SK-N-SH treated with all-trans-retinoic acid at 6 μM for 48 hours (cell line): ENCODE measurements around the gene GRK1.

Source experiments
- ATAC-seq: fragments of 200-7000 bp; cut with Tn5 transposase; 3 replicates; pipeline ENCODE4 v1.9.1; 2020; ENCODE audit warnings: mild to moderate bottlenecking, moderate library complexity
- ARNTL ChIP-seq: fragments of 450-650 bp; formaldehyde crosslinking; IDR thresholded peaks from 2 replicates; pipeline ENCODE4 v1.5.0; 2020; ENCODE audit warnings: low read depth, mild to moderate bottlenecking, moderate library complexity, borderline replicate concordance
- BACH2 ChIP-seq: fragments of 250-450 bp; sonication (Bioruptor Pico); IDR thresholded peaks from 2 replicates; pipeline ENCODE4 v1.9.0; 2021; ENCODE audit warnings: mild to moderate bottlenecking, borderline replicate concordance
- CREB5 ChIP-seq: fragments of 250-450 bp; sonication (Bioruptor Pico); IDR thresholded peaks from 2 replicates; pipeline ENCODE4 v1.5.1; 2020; ENCODE audit warnings: low read depth, mild to moderate bottlenecking, moderate library complexity
- CSDC2 ChIP-seq: fragments of 250-450 bp; sonication (Bioruptor Pico); IDR thresholded peaks from 2 replicates; pipeline ENCODE4 v1.5.0; 2020; ENCODE audit warnings: mild to moderate bottlenecking, moderate library complexity
- CSRNP3 ChIP-seq: fragments of 250-450 bp; sonication (Bioruptor Pico); IDR thresholded peaks from 2 replicates; pipeline ENCODE4 v1.5.1; 2021; ENCODE audit warnings: mild to moderate bottlenecking, moderate library complexity
- ESRRG ChIP-seq: fragments of 250-450 bp; sonication (Bioruptor Pico); IDR thresholded peaks from 2 replicates; pipeline ENCODE4 v1.6.1; 2021; ENCODE audit warnings: mild to moderate bottlenecking
- GLIS3 ChIP-seq: fragments of 250-450 bp; sonication (Bioruptor Pico); IDR thresholded peaks from 2 replicates; pipeline ENCODE4 v1.5.0; 2020; ENCODE audit warnings: mild to moderate bottlenecking, moderate library complexity
- ISL1 ChIP-seq: fragments of 250-450 bp; sonication (Bioruptor Pico); IDR thresholded peaks from 2 replicates; pipeline ENCODE4 v2.1.2; 2022; ENCODE audit warnings: mild to moderate bottlenecking, moderate library complexity
- OSR1 ChIP-seq: fragments of 250-450 bp; sonication (Bioruptor Pico); IDR thresholded peaks from 2 replicates; pipeline ENCODE4 v1.8.0; 2022; ENCODE audit warnings: moderate library complexity, mild to moderate bottlenecking, inconsistent platforms
- PATZ1 ChIP-seq: fragments of 250-450 bp; sonication (Bioruptor Pico); IDR thresholded peaks from 2 replicates; pipeline ENCODE4 v1.8.0; 2020; ENCODE audit warnings: mild to moderate bottlenecking, moderate library complexity, borderline replicate concordance
- POU6F1 ChIP-seq: fragments of 250-450 bp; sonication (Bioruptor Pico); IDR thresholded peaks from 2 replicates; pipeline ENCODE4 v1.8.0; 2021; ENCODE audit warnings: low read depth, mild to moderate bottlenecking, moderate library complexity, borderline replicate concordance
- PPARA ChIP-seq: fragments of 250-450 bp; sonication (Bioruptor Pico); IDR thresholded peaks from 2 replicates; pipeline ENCODE4 v1.5.0; 2020; ENCODE audit warnings: mild to moderate bottlenecking, borderline replicate concordance
- RARB ChIP-seq: fragments of 250-450 bp; sonication (Bioruptor Pico); IDR thresholded peaks from 2 replicates; pipeline ENCODE4 v1.8.0; 2021; ENCODE audit warnings: mild to moderate bottlenecking, moderate library complexity
- SNAI2 ChIP-seq: fragments of 250-450 bp; sonication (Bioruptor Pico); IDR thresholded peaks from 2 replicates; pipeline ENCODE4 v1.5.0; 2020; ENCODE audit warnings: mild to moderate bottlenecking, moderate library complexity
- TCF4 ChIP-seq: fragments of 250-450 bp; sonication (Bioruptor Pico); IDR thresholded peaks from 2 replicates; pipeline ENCODE4 v1.8.0; 2021; ENCODE audit warnings: mild to moderate bottlenecking, moderate library complexity, borderline replicate concordance
- TOX ChIP-seq: fragments of 250-450 bp; sonication (Bioruptor Pico); IDR thresholded peaks from 2 replicates; pipeline ENCODE4 v1.8.0; 2021; ENCODE audit warnings: mild to moderate bottlenecking, moderate library complexity, borderline replicate concordance
- TSHZ2 ChIP-seq: fragments of 250-450 bp; sonication (Bioruptor Pico); IDR thresholded peaks from 2 replicates; pipeline ENCODE4 v1.5.0; 2020; ENCODE audit warnings: mild to moderate bottlenecking, moderate library complexity
- ZC3H10 ChIP-seq: fragments of 250-450 bp; sonication (Bioruptor Pico); IDR thresholded peaks from 2 replicates; pipeline ENCODE4 v1.5.1; 2021; ENCODE audit warnings: mild to moderate bottlenecking, moderate library complexity
- ZFP30 ChIP-seq: fragments of 450-650 bp; formaldehyde crosslinking; IDR thresholded peaks from 2 replicates; pipeline ENCODE4 v1.5.0; 2022; ENCODE audit warnings: mild to moderate bottlenecking, moderate library complexity
- ZNF565 ChIP-seq: fragments of 450-650 bp; formaldehyde crosslinking; conservative IDR thresholded peaks from 2 replicates; pipeline ENCODE4 v1.5.0; 2020; ENCODE audit warnings: low read depth, mild to moderate bottlenecking, moderate library complexity
- ZNF70 ChIP-seq: fragments of 450-650 bp; formaldehyde crosslinking; IDR thresholded peaks from 2 replicates; pipeline ENCODE4 v1.5.0; 2020; ENCODE audit warnings: mild to moderate bottlenecking, moderate library complexity
- ZNF8 ChIP-seq: fragments of 450-650 bp; formaldehyde crosslinking; IDR thresholded peaks from 2 replicates; pipeline ENCODE4 v1.5.0; 2020; ENCODE audit warnings: mild to moderate bottlenecking, moderate library complexity

The GRK1 gene

GRCh38 chr13:113644800-113645199 lies 22.2 kb upstream of the GRK1 start:
- TF ChIP-seq GLIS3 (CRISPR knock-in tag) (no peak), ISL1 (no peak), ZNF8 (CRISPR knock-in tag) (no peak), ZC3H10 (CRISPR knock-in tag) (no peak), CSRNP3 (CRISPR knock-in tag) (no peak), ZNF70 (no peak), CREB5 (CRISPR knock-in tag) (no peak), RARB (CRISPR knock-in tag) (no peak), TCF4 (CRISPR knock-in tag) (no peak), ARNTL (no peak), ZFP30 (no peak), PATZ1 (CRISPR knock-in tag) (no peak), CSDC2 (CRISPR knock-in tag) (no peak), POU6F1 (CRISPR knock-in tag) (no peak), ZNF565 (no peak), SNAI2 (CRISPR knock-in tag) (no peak), OSR1 (CRISPR knock-in tag) (no peak), PPARA (CRISPR knock-in tag) (no peak)
- ATAC-seq, result no peak

GRCh38 chr13:113645329-113645728 lies 21.7 kb upstream of the GRK1 start:
- TF ChIP-seq OSR1 (CRISPR knock-in tag), result no peak
- TF ChIP-seq ZFP30, result no peak
- TF ChIP-seq ESRRG (CRISPR knock-in tag), result no peak
- TF ChIP-seq, all 23 proteins: peak for 0
- ATAC-seq, result no peak

GRCh38 chr13:113646376-113646775 lies 20.6 kb upstream of the GRK1 start:
- TF ChIP-seq ESRRG (CRISPR knock-in tag) (no peak), BACH2 (CRISPR knock-in tag) (no peak), ZNF8 (CRISPR knock-in tag) (no peak), OSR1 (CRISPR knock-in tag) (no peak), ZNF565 (no peak), TOX (CRISPR knock-in tag) (no peak), TSHZ2 (CRISPR knock-in tag) (no peak), SNAI2 (CRISPR knock-in tag) (no peak)

More at GRCh38 chr13:113646376-113646775, 20.6 kb upstream of the GRK1 start:
- ATAC-seq, result no peak
